Activated naive CD4-positive, alpha-beta T cell treated with anti-CD3 and anti-CD28 coated beads, Interleukin-2, amount 10 ng/mL, durations not matched to agents 7 days and 5 days (primary cell): ENCODE data around the gene LMAN2.

Experiments
- CTCF ChIA-PET: fragments of 350-600 bp; sonication (Branson Sonifier 250); formaldehyde crosslinking; loops from one replicate; lab custom pipeline; 2021; ENCODE audit warnings: antibody characterized with exemption; lab: Charles Lee
- DNase-seq: peaks from one replicate; pipeline ENCODE4 v3.0.0-alpha.2; 2020
- H3K27ac Mint-ChIP-seq: one replicate; pipeline ENCODE4 v1.8.0; 2021; ENCODE audit warnings: mild to moderate bottlenecking, moderate library complexity, mixed read lengths
- H3K27me3 Mint-ChIP-seq: one replicate; pipeline ENCODE4 v1.8.0; 2021; ENCODE audit warnings: mild to moderate bottlenecking, mixed read lengths
- H3K36me3 Mint-ChIP-seq: one replicate; pipeline ENCODE4 v1.8.0; 2021; ENCODE audit warnings: mixed read lengths
- H3K4me1 Mint-ChIP-seq: one replicate; pipeline ENCODE4 v1.8.0; 2021; ENCODE audit warnings: mixed read lengths
- H3K4me3 Mint-ChIP-seq: one replicate; pipeline ENCODE4 v1.8.0; 2021; ENCODE audit warnings: mild to moderate bottlenecking, moderate library complexity, mixed read lengths
- H3K9me3 Mint-ChIP-seq: one replicate; pipeline ENCODE4 v1.8.0; 2021; ENCODE audit warnings: mixed read lengths

LMAN2 gene

DNA sequence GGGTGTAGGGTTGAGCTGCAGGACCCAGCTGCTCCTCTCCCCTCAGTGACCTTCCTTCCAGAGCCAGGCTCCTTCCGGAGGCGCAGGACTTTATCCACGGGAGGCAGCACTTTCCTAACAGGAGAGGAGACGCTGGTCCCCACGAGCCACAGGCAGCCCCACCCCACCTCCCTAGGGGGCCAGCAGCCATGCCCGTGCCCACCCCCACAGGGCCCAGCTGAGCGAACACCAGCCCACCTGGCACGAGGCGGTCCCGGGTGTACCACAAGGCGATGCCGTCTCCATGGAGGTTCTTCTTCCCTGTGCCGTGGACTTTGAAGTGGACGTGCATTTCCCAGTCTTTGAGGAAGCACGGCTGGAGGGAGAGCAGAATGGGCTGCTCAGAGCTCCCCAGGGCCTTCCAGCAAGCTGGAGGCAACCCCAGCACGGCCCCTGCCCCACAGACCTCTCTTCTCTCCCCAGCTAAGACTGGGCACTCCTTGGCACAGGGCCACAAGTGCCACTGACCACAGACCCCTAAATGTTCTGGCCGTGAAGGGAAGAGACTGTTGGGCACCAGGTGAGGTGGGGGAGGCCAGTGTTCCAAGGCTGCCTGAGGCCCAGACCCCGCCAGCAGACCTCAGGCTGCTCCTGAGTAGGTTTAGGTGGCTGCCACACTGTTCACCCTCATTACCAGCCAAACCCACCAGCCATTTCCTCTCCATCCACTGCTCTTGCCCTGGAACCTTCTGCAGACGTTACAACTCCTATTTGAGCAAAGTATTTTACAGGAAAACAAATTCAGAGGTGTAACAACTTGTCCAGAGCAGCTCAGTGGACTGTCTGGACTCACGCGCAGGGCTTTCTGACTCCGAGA is 13.0 kb downstream of the LMAN2 start:
- H3K36me3 Mint-ChIP-seq: peaks cover 56% of the 10 kb centered on the region
- peaks cover 26% of the 10 kb centered on the region for H3K4me1 Mint-ChIP-seq

DNA sequence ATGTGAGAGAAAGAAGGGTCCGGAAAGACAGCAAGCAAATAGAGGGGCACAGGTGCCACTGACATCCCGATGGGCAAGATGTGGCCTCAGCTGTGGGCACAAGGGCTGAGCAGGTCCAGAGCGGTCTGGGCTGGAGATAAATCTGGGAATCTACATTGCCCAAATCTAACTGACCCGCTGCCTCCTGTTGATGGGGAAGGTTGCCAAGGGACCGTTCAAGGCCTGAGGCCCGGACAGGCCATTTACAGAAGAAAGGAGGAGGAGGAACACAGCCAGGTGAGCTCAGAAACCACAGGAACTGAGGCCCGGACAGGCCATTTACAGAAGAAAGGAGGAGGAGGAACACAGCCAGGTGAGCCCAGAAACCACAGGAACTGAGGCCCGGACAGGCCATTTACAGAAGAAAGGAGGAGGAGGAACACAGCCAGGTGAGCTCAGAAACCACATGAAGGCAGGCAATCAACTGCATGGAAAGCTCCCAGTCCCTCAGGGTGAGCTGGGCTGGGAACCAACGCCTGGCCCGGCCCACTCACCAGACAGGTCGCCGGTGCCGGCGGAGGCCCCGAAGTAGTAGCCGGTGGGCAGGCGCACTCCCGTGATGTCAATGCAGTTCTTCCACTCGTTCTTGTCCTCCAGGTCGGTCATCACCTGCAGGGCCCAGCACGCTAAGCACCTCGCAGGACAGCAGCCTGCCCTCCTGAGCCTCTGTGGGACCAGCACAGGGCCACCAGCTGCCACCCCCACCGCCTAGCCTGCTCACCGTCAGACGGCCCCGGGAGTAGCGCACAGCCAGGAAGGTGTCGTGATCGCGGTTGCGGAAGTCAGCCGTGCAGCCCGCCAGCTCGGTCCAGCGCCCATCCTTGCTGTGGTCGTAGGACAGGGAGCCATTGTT is 14.6 kb downstream of the LMAN2 start:
- H3K36me3 Mint-ChIP-seq: peaks cover 56% of the 10 kb centered on the region
- no peak overlapping the region for H3K4me3 Mint-ChIP-seq
- no peak overlapping the region for H3K27ac Mint-ChIP-seq
- peaks cover 5% of the 10 kb centered on the region for H3K9me3 Mint-ChIP-seq
- H3K27me3 Mint-ChIP-seq: no peaks in the 10 kb centered on the region
- peaks cover 23% of the 10 kb centered on the region for H3K4me1 Mint-ChIP-seq
- DNase-seq: no peak
- CTCF ChIA-PET: interaction anchor here (1.0 to 1.4 kb wide), 4 partner anchors 9 to 222 kb away, joined by 3 to 5 read pairs (median 4); no protein-coding TSS in a partner anchor

More for the DNA sequence above, 13.0 kb downstream of the LMAN2 start:
- H3K9me3 Mint-ChIP-seq: peaks cover 5% of the 10 kb centered on the region
- no peak overlapping the region for H3K27ac Mint-ChIP-seq
- no peaks in the 10 kb centered on the region for H3K27me3 Mint-ChIP-seq
- no peak overlapping the region for H3K4me3 Mint-ChIP-seq
- no peak for DNase-seq
- CTCF ChIA-PET: interaction anchor here (0.6 to 1.1 kb wide), 2 partner anchors 20 to 52 kb away, joined by 3 to 4 read pairs; no protein-coding TSS in a partner anchor

GRCh38 chr5:177336112-177336511 is 15.4 kb downstream of the LMAN2 start:
- Mint-ChIP-seq H3K4me1 (peaks cover 18% of the 10 kb centered on the region), H3K27me3 (no peaks in the 10 kb centered on the region), H3K9me3 (peaks cover 5% of the 10 kb centered on the region), H3K27ac (no peak overlapping the region), H3K36me3 (peaks cover 54% of the 10 kb centered on the region), H3K4me3 (no peak overlapping the region)
- peak; percentile 55 for DNase-seq
- CTCF ChIA-PET: interaction anchor here (0.9 to 1.4 kb wide), 6 partner anchors 10 to 221 kb away, joined by 3 to 5 read pairs (median 4); no protein-coding TSS in a partner anchor

GRCh38 chr5:177335701-177336065 is 15.8 kb downstream of the LMAN2 start:
- DNase-seq: no peak
- Mint-ChIP-seq H3K9me3 (peaks cover 5% of the 10 kb centered on the region), H3K27ac (no peak overlapping the region), H3K36me3 (peaks cover 54% of the 10 kb centered on the region), H3K27me3 (no peaks in the 10 kb centered on the region), H3K4me3 (no peak overlapping the region), H3K4me1 (peaks cover 18% of the 10 kb centered on the region)
- CTCF ChIA-PET: interaction anchor here (0.9 to 1.4 kb wide), 6 partner anchors 11 to 221 kb away, joined by 3 to 5 read pairs (median 4); no protein-coding TSS in a partner anchor

DNA sequence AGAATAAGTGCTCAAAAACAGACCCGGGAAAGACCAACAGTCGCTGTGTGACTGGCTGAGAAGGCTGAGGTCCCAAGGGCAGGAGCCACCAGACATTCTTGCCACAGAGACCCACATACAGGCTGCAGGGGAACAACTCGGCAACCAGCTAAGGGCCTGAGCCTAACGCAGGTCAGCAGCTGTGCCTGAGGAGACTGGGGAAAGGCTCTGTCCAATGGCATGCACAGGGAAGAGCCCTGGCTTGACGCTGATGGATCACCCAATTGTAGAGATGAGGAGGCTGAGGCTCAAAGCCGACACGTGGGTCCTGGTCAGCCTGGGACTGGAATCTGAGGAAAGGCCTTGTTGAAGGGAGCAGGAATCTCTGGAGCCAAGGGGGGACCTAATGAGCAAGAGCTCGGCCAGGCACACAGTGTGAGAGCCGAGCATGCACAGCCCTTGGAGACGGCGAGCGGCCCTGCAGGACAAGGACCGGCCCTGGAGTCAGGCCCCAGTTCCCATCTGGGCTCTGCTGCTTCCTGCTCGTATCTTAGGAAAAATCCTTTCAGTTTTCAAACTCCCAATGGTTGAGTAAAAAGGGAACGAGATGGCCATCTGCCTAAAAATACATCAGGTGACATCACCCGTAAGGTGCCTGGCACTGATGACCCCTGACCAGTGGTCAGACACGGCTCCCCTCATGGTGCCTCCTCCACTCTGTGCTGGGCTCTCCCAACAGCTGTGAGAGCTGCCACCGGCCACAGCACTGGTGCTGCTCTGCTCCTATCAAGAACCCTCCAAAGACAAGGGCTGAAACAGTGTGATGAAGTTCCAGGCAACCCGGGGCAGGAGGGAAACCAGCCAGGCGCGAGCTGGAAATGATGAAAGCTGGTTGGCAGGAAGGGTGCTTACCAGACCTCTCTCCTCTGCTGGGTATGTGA is 16.4 kb downstream of the LMAN2 start:
- CTCF ChIA-PET: interaction anchor here (0.9 to 1.4 kb wide), 3 partner anchors 16 to 220 kb away, joined by 3 to 4 read pairs (median 4); no protein-coding TSS in a partner anchor
- Mint-ChIP-seq H3K27me3 (no peaks in the 10 kb centered on the region), H3K9me3 (peaks cover 5% of the 10 kb centered on the region), H3K36me3 (peaks cover 55% of the 10 kb centered on the region), H3K4me3 (no peak overlapping the region), H3K27ac (no peak overlapping the region), H3K4me1 (peaks cover 16% of the 10 kb centered on the region)
- DNase-seq: no peak

- H3K36me3 Mint-ChIP-seq: peaks cover 53% of the 10 kb centered on the region
Observed at GRCh38 chr5:177334155-177334551, 17.3 kb downstream of the LMAN2 start.

DNA sequence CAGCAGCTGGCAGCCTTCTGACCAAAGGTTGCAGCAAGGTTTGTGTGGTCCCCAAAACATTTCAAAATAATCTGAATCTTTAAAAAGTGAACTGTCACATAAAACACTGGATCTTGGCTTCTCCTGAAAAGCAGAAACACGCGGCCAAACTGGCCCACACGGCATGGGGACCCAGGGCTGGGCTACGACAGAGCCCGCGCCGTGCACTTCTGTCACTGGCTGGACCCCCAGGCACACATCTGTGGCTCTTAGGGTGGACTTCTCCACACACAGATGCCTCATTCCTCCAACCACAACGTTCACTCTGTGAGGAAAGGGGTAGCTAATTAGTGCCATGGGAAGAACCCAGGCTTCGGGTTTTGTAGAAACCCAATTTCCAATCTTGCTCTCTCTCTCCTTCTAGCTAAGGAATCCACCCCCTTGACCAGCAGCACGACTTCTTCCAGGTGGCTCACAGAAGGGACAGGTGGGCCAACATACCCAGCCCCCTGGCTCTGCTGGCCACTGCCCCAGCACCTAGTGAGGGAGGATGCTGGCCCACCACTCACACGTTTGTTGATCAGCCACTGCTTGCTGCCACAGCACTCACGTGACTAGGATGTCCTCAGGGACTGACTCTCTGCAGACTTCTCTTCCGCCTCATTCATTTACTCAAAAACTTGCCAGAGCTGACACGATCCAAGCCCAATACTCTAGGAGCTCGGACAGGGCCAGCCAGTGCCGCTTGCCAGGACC is 17.9 kb downstream of the LMAN2 start:
- H3K27me3 Mint-ChIP-seq: no peaks in the 10 kb centered on the region
- no peak overlapping the region for H3K27ac Mint-ChIP-seq
- H3K9me3 Mint-ChIP-seq: no peaks in the 10 kb centered on the region
- peaks cover 50% of the 10 kb centered on the region for H3K36me3 Mint-ChIP-seq
- no peak overlapping the region for H3K4me3 Mint-ChIP-seq
- CTCF ChIA-PET: interaction anchor here (0.9 kb wide), 1 partner anchor 38 kb away, joined by 3 read pairs; no protein-coding TSS in a partner anchor
- no peak for DNase-seq
- H3K4me1 Mint-ChIP-seq: peaks cover 4% of the 10 kb centered on the region

More at GRCh38 chr5:177334155-177334551, 17.3 kb downstream of the LMAN2 start:
- Mint-ChIP-seq H3K4me1 (peaks cover 7% of the 10 kb centered on the region), H3K9me3 (no peaks in the 10 kb centered on the region), H3K27me3 (no peaks in the 10 kb centered on the region), H3K4me3 (no peak overlapping the region), H3K27ac (no peak overlapping the region)
- DNase-seq: no peak
- CTCF ChIA-PET: interaction anchor here (0.9 kb wide), 1 partner anchor 37 kb away, joined by 3 read pairs; no protein-coding TSS in a partner anchor

DNA sequence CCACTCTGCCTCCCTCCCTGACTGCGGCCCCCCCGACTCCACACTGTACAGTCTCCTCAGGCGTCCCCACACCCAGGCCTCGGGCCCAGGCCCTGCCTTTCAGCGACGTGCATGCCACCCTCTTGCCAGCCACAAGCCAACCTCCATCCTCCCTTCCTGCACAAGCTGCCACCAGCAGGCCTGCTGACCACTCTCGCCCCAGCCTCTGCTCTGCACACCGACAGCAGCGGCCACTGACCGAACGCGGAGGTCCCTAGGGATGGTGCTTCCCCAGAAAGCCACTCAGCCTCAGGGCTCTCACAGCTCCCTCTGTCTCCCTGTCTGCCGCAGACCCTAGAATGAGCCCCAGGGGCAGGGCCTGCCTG is 18.6 kb downstream of the LMAN2 start:
- no peak overlapping the region for H3K27ac Mint-ChIP-seq
- H3K9me3 Mint-ChIP-seq: no peaks in the 10 kb centered on the region
- no peak overlapping the region for H3K4me3 Mint-ChIP-seq
- peaks cover 8% of the 10 kb centered on the region for H3K4me1 Mint-ChIP-seq
- H3K36me3 Mint-ChIP-seq: peaks cover 50% of the 10 kb centered on the region
- H3K27me3 Mint-ChIP-seq: no peaks in the 10 kb centered on the region
- no peak for DNase-seq
- CTCF ChIA-PET: no interaction called here

DNA sequence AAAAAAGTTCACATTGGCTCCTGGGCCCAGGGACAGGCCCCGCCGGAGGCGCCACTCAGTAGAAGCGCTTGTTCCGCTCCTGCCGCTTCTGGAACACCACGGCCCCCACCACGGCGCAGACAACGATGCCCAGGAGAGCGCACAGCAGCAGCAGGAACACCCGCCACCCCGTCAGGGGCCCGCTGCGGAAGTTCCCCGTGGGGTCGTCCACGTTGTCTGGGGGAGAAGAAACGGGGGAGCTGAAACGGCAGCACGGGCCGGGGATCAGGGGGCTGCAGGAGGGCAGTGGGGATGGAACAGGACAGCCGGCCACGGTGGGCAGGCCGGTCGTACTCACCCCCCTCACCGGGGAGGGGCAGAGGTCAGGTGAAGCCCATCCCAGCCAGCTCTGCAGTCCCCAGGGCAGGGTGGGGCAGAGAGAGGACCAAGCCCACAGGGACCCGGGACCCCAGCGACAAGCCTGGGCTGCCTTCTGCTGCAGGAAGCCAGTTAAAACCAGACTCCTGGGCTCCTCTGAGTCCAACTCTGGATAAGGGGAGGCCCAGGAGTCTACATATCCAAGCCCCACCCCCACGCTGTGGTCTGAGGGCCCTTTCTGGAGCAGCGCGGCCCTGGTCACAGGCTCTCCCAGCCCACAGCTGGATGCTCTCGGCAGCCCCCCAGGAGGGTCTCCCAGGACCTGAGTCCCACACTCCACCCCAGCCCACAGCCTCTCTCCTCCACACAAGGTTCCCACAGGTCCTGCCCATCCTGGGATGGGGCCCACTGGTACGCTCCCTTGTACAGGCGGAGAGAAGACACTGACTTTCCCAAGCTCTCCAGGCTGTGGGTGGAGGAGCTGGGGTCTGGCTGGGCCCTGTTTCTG is 19.2 kb downstream of the LMAN2 start:
- Mint-ChIP-seq H3K36me3 (peaks cover 46% of the 10 kb centered on the region), H3K4me1 (peaks cover 13% of the 10 kb centered on the region), H3K27me3 (no peaks in the 10 kb centered on the region), H3K27ac (no peak overlapping the region), H3K9me3 (no peaks in the 10 kb centered on the region), H3K4me3 (no peak overlapping the region)
- no peak for DNase-seq
- CTCF ChIA-PET: interaction anchor here (0.7 kb wide), 1 partner anchor 72 kb away, joined by 3 read pairs; no protein-coding TSS in a partner anchor

DNA sequence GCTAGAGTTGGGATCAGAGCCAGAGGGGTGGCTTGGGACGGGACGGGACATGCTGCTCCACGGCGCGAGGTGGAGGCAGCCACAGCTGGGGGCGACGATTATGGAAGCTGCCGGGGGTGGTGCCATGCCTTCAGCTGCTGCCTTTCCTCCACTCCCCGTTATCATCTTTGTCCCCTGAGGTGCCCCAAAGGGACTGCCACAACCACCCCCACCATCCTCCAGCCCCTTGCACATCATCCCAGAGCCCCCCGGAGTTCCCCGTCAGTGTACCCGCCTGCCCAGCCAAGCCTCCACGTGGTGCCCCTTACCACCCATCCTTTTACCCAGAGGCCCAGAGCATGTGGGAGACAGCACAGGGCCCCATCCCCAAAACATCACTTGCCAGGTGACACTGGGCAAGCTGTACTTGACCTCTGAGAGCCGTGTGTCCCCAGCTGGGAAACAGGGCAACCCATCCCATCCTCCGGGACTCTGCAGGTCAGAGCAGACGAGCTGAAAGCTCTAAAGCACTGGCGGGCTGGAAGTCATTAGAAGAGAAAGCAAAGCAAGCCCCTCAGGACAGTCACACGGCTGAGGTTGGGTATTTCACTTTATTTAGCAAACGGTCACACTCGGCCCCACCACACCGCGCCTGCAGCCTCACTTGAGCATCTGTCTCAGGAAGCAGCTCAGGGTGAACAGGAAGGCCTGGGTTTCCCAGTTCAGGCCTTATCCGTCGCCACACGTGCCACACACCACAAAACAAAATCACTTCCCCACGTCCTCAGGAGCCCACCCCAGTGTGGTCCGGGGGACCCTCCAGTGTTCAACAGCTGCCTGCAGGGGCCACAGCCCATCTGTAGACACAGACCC is 20.3 kb downstream of the LMAN2 start:
- no peak for DNase-seq
- peaks cover 11% of the 10 kb centered on the region for H3K4me1 Mint-ChIP-seq
- peaks cover 42% of the 10 kb centered on the region for H3K36me3 Mint-ChIP-seq
- H3K27ac Mint-ChIP-seq: no peak overlapping the region
- no peak overlapping the region for H3K4me3 Mint-ChIP-seq
- CTCF ChIA-PET: interaction anchor here (0.7 to 1.0 kb wide), 2 partner anchors 12 to 73 kb away, joined by 3 read pairs; no protein-coding TSS in a partner anchor
- H3K9me3 Mint-ChIP-seq: no peaks in the 10 kb centered on the region
- no peaks in the 10 kb centered on the region for H3K27me3 Mint-ChIP-seq

DNA sequence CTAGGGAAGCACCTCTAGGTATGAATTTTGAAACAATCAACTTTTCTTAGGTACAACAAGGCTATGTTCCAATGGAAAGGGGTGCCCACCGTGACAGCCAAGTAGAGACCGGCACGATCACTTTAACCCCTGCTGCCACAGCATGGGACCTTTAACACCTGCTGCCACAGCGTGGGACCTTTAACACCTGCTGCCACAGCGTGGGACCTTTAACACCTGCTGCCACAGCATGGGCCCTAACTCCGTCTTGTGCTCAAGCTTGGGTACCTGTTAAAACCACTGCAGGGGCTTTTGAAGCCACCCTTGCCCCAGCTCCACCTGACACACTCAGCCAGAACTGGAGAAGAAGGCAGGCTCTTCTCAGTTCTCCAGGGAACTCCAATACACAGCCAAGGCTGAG is 21.6 kb downstream of the LMAN2 start:
- H3K9me3 Mint-ChIP-seq: no peaks in the 10 kb centered on the region
- H3K27ac Mint-ChIP-seq: no peak overlapping the region
- DNase-seq: no peak
- no peak overlapping the region for H3K4me3 Mint-ChIP-seq
- H3K36me3 Mint-ChIP-seq: peaks cover 34% of the 10 kb centered on the region
- H3K27me3 Mint-ChIP-seq: no peaks in the 10 kb centered on the region
- H3K4me1 Mint-ChIP-seq: peaks cover 12% of the 10 kb centered on the region
- CTCF ChIA-PET: interaction anchor here (0.6 kb wide), 1 partner anchor 246 kb away, joined by 9 read pairs; no protein-coding TSS in a partner anchor
